GM19193 (cell line): ENCODE results near the gene NMT1.

Experiments
- POLR2A ChIP-seq: IDR thresholded peaks from 4 replicates; pipeline ENCODE4 v1.6.1; 2011; ENCODE audit not compliant: insufficient read depth, insufficient read length; ENCODE audit errors: extremely low read depth

The NMT1 gene

DNA sequence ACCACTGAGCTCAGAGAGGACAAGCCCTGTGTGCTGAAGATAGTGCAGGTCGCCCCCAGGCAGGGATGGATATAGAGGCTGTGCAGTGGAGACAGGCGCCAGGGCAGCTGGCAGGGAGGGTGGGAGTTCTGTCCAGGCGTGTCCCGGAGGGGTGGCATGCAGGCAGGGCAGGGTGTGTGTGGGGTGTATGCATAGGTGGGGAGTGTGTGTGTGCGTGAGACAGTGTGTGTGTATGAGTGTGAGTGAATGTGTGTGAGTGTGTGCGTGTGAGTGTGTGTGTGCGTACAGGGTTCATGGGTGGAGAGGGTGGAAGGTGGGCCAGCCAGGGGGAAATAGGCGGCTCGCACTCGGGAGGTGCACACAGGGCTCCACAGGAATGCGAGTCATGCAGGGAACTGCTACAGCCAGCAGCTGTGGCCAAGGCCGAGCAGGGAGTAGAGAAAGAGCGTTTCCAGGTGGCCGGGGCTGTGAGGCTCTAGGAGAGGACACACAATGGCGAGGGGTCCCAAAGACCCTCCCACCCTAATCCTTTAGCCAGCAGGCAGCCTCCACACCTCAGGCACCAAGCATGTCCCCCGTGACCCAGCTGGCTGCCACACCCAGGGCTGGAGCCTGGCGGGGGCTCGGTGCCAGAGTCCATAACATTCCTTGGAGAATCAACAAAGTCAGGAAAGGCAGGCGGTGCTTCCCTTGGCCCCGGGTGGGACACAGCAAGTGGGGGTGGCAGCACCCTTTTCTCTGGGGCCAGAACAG lies 66.6 kb downstream of the NMT1 start:
- TF ChIP-seq POLR2A, result no peak

DNA sequence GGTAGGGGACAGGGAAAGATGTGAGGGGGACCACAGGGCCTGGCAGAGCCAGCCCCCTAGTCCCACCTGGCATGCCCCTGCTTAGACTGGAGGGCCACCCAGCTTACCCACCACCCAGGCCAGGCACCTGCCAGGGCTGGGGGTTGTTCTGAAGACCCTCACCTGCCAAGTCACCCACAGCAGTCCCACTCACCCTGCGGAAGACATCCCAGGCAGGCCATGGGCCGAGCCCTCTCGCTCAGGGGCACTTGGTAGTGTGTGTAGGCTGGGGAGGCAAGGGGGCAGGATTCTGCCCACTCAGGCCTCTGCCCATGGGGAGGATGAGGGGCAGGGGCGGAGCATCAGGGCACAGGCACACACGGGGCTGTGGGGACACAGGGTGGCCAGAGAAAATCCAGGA lies 67.2 kb downstream of the NMT1 start:
- no peak for TF ChIP-seq POLR2A

DNA sequence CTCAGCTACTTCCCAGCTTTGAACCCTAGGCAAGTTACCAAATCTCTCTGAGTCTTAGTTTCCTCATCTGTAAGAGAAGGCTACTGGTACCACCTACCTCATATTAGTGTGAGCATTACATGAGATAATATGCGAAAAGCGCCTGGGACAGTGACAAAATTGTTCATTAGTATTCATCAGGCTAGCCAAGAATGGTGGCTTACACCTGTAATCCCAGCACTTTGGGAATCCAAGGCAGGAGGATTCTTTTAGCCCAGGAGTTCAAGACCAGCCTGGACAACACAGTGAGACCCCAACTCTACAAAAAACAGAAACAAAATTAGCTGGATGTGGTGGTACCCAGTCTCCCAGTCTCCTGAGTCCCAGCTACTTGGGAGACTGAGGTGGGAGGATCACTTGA lies 67.9 kb downstream of the NMT1 start:
- no peak for TF ChIP-seq POLR2A

DNA sequence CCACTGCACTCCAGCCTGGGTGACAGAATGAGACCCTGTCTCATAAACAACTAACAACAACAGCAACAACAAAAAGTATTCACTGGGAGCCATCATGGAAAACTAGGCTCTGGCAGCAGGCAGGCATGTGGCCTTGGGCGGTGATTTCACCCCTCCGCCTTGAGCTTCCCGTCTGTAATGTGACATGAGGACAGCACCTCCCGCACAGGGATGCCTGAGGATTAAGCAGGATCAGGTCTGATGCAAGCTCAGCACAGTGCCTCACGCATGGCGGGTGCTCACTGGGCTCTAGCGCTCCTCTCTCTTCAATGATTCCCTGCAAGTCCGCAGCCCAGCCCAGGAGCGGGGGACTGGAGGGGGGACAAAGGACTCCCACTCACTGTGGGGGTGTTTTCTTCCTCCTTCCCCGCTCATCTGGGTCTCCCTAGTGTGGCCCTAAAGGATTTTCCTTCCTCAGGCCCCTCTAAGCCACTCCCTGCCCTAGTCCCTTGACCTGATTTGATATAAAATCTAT lies 68.4 kb downstream of the NMT1 start:
- no peak for TF ChIP-seq POLR2A

DNA sequence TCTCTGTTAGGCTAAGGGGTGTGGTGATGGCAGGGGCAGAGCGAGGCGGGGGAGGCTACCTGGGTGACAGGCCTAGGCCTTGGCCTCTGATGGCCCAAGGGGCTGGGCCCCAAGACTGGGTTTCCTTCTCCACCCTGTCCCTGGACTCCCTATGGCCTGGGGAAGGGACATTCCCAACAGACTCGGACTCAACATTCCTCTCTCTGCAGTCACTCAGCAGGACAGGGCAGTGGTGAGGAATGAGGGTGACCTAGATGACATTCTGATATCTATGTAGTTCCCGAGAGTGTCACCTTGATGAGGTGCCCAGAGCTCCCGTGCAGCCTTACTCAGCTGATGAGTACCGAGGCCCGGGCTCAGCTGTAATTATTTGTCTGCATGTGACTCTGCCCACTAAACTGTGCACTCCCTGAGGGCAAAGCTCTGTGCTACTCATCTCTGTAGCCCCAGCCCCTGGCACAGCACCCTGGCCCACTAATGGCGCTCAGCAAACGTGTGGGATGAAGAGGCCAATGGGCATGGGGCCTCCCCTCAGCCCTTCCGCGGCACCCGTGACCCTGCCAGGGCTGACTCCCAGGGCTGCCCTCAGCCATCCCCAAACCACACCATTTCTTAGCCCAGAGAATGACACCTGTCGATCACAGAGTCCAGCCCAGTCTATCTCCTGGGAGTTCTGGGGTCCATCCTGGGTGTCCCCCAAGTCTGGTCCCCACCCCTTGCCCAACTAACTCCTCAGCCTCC lies 69.0 kb downstream of the NMT1 start:
- no peak for TF ChIP-seq POLR2A

DNA sequence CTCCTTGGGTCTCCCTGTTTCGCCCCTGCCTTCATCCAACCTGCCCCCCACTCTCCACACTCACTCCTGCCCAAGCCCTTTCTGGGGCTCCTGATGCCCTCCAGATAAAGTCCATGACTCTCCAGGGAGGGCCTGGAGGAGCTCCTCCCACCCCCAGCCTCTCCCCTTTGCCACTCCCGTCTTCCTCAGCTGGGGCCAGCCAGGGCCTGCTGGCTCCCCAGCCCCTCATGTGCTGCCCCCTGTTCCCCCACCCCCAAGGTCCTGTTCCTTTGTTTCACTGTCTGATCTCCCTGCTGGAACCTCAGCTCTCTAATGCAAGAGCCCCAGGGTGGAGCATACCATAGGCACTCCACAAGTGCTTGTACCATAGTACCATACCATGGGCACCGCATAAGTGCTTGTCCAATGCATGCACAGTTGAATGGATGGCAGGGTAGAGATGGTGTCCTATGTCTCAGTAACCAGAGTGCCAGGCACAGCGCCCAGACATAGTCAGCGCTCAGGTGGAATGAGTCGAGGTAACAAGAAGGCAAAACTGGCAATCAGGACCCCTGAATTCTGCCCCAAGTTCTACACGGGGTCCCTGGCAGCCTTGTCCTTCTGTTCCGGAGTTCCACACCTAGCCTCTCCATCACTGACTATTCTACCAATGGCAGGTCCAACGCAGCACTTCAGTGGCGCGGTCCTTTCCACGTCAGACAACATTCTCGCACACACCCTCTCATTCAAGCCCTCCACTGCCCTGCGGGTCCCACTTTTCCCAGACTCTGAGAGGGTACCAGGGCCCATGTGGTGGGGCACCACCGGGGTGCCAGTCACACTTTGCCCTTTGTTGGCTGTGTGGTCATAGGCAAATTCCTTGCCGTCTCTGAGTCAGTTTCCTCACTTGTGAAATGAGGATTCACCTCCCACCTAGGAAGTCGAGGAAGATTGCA lies 69.8 kb downstream of the NMT1 start:
- no peak for TF ChIP-seq POLR2A

DNA sequence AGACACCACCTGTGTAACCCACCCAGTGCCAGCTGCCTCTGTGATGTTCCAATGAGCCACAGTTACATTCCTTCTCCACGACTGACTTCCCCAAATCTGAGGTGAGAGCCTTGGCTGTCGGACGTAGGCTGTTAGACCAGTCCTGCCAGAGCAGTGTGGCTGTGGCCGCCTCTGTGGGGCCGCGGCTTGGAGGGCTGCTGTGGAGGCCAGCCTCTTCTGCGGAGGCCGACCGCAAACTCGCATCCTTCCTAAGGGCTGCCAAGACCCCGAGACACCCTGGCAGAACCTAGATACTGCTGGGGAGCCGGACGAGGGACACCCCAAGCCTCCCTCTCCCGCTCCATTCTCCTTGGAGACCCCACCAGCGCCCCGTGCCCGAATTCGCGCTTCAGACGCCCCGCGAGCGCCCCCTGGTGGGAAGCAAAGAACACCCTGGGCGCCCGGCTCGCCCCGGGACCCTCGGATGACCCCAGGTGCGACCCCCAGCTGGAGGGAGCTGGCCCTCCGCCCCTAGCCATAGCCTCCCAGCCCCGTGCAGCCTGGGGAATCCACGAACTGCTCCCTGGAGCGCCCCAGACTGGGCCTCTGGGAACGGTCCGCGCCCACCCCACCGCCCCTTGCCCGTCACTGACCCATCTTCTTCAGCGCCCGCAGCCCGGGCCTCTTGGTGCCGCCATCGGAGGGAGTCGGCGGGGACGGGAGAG lies 70.7 kb downstream of the NMT1 start:
- no peak for TF ChIP-seq POLR2A

DNA sequence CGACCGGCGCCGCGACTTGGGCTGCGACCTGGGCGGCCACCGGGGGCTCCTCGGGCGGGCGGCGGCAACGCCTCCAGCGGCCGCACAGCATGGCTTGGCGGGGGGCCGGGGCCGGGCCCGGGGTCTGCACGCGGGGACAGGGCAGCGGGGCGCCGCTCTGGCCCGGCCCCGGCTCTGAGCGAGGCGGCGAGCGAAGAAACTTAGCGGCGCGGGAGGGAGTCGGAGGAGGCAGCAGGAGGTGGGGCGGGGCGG lies 71.1 kb downstream of the NMT1 start, which contains the start of gene PLCD3:
Gene PLCD3 (minus strand): TSS at position 196 of the 252 bp plus-strand sequence. CDS start 105 bp downstream, at position 91.
- no peak for TF ChIP-seq POLR2A

DNA sequence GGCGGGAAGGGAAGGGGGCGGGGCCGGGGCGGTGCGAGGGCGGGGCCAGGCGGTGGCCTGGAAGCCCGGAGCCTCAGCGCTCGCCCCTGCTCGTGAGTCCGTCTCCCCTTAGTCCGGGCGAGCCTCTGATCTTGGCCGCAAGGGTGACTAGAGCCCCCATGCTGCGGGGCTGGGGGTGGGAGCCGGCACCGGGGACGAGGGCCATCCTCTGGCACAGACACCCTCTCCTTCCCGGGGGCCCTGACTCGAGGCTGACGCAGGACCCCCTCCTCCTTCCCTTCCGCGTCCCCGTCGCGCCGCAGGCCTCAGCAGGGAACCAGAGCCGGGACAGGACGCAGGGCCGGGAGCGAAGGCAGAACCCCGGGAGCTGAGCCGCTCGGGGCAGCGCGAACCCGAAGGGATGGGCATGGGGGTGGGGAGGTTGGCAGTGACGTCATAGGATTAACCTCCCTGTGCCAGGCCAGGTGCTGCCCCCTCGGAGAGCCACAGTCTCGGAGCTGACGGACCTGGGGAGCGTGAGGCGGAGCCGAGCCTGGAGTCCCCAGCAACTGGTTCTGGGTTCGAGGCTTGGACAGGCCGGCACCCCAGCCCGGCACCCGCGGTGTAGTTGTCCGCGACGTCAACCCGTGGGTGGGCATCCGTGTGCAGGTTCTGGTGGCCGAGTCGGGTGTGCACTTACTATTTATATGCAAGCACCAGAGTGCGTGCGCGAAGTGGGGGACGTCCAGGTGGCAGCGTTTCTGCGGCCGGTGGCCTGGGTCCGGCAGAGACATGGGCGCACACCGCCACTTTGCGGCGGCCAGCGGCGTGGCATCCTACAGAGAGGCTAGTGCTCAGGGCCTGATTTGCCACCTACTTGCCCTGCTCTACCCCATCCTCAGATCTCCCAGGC lies 71.7 kb downstream of the NMT1 start:
- peak; percentile 42 for TF ChIP-seq POLR2A

DNA sequence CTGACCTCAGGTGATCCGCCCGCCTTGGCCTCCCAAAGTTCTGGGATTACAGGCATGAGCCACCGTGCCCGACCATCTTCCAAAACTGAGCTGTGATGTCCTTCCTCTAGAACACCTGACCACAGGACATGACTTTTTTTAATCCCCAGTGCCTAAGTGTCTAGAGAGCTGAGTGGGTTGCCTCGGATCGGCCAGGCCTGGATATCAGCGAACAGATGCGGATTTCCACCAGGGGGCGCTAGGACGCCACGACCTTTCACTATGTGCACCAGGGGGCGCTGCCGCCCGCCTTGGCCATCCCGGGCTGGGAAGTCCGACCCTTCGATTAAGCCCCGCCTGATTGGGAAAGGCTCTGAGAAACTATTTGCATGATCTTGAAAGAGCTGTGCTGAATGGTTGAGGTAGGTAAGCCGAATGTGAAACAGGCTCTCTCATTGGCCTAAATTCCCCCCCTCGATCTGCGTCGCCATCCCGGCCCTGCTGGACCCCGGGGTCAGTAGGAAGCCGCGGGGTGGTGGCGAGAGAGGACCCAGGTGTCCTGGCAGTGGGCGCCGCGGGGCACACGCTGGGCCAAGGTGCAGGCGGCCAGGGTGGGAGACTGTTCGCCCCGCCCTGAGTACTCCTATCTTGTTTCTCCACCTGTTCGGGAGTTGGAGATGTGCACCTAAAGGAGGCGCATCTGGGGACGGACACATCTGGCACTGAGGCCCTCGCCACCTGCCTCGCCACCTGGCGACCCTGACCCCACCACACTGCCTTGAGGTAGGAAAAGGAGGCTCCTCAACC lies 74.3 kb downstream of the NMT1 start, which contains the start of gene ACBD4:
Gene ACBD4 (plus strand): TSS at position 496 of the 786 bp plus-strand sequence. CDS start 458 bp downstream, outside the sequence.
- peak; percentile 77 for TF ChIP-seq POLR2A

DNA sequence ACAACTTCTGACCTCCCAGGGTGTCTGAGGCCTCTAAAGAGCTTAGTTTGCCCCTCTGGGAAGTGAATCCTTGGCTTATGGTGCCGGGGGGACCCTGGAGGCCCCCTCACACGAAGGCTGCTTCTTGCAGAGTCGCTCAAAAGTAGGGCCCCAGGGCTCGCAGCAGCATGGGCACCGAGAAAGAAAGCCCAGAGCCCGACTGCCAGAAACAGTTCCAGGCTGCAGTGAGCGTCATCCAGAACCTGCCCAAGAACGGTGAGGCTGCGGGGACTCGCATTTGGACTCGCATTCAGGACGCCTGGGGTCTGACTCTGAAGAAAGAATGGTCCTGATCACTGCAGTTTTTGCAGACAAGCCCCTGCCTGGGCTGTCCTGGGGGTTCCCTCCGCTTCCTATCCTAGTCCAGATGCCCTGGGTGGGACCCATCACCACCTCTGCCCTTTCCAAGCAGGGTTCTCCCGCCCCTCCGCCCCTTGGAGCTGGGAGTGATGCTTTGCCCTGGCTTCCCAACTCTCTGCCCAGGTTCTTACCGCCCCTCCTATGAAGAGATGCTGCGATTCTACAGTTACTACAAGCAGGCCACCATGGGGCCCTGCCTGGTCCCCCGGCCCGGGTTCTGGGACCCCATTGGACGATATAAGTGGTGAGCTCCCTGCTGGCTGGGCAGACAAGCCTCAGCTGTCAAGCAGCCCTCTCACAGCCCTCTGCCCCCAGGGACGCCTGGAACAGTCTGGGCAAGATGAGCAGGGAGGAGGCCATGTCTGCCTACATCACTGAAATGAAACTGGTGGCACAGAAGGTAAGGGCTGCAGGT lies 75.1 kb downstream of the NMT1 start:
- no peak for TF ChIP-seq POLR2A

DNA sequence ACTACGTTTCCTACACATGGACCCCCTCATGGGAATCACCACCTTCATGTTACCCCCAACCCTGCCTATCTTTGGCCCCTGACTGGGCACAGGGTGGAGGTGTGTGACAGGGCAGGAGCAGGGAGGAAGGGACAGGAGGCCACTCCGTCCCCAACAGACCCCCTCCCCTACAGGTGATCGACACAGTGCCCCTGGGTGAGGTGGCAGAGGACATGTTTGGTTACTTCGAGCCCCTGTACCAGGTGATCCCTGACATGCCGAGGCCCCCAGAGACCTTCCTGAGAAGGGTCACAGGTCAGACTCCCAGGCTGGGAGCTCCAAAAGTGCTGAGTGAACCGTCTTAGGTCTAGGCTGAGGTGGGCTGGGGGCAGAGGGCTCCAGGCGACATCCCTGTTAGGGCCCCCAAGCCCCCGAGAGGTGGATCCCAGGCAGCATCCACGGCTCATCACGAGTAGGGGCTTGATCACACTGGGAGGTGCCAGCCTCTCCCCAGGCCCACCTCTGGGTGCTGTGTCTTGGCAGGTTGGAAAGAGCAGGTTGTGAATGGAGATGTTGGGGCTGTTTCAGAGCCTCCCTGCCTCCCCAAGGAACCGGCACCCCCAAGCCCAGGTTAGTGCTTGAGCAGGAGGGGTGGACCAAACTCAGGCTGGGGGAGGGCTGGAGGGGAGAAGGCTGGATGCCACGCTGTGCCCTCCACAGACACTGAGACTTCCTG lies 75.9 kb downstream of the NMT1 start:
- TF ChIP-seq POLR2A, result no peak
